ENCODE measurements around the gene FRK.

FRK gene, protein sequence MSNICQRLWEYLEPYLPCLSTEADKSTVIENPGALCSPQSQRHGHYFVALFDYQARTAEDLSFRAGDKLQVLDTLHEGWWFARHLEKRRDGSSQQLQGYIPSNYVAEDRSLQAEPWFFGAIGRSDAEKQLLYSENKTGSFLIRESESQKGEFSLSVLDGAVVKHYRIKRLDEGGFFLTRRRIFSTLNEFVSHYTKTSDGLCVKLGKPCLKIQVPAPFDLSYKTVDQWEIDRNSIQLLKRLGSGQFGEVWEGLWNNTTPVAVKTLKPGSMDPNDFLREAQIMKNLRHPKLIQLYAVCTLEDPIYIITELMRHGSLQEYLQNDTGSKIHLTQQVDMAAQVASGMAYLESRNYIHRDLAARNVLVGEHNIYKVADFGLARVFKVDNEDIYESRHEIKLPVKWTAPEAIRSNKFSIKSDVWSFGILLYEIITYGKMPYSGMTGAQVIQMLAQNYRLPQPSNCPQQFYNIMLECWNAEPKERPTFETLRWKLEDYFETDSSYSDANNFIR

DNA sequence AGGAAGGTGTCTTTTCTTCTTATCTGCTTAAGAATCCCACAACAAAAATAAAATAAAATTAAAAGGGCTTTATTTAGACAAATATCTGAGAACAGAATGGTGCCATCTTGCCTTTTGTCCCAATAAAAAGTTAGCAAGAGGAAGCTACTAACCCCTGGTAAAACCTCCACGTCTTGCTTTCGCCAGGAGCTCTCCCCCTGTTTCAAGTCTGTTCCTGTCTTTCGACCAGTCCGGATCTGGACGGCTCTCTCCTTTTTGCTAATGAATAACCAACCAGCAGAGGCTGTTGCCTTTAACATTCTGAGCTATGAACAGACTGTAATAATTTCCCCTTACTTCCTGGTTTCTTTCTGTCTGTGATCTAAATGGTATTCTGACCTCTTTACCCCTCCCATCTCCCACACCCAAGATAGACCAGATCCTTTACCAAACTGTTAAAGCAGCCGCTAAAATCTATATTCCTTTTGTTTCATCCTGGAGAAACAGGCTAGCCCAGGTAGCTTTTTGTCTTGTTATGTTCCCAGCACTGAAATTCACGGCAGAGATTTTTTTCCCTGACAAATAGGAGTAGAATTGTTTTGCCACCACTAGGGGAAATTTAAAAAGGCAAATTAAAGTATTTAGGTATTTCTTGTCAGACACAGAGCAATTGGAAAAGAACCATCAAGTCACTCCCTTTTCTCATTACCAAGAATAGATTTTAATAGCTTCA, at the start of gene FRK:
TSS of gene FRK (minus strand) at position 320 of the 712 bp plus-strand sequence. CDS start 580 bp downstream, outside the sequence.
- H3K36me3 ChIP-seq (ENCODE audit: control insufficient read depth, insufficient read depth, low read length), result no peaks in the 10 kb centered on the region
- TF ChIP-seq, protein P1, sequence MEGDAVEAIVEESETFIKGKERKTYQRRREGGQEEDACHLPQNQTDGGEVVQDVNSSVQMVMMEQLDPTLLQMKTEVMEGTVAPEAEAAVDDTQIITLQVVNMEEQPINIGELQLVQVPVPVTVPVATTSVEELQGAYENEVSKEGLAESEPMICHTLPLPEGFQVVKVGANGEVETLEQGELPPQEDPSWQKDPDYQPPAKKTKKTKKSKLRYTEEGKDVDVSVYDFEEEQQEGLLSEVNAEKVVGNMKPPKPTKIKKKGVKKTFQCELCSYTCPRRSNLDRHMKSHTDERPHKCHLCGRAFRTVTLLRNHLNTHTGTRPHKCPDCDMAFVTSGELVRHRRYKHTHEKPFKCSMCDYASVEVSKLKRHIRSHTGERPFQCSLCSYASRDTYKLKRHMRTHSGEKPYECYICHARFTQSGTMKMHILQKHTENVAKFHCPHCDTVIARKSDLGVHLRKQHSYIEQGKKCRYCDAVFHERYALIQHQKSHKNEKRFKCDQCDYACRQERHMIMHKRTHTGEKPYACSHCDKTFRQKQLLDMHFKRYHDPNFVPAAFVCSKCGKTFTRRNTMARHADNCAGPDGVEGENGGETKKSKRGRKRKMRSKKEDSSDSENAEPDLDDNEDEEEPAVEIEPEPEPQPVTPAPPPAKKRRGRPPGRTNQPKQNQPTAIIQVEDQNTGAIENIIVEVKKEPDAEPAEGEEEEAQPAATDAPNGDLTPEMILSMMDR (IDR thresholded peaks at IDR 0.05; ENCODE audit: insufficient read depth, low read length, poor library complexity, severe bottlenecking), result peak; percentile 26
- peak within 1 kb of the TSS; percentile 54 for H3K4me3 ChIP-seq (replicated peaks; ENCODE audit: low read depth, low read length)
- no peak for DNase-seq (ENCODE audit: extremely low read depth, insufficient read length)
- no peaks in the 10 kb centered on the region for H3K27me3 ChIP-seq (replicated peaks; ENCODE audit: control insufficient read depth, insufficient read depth, low read length)

DNA sequence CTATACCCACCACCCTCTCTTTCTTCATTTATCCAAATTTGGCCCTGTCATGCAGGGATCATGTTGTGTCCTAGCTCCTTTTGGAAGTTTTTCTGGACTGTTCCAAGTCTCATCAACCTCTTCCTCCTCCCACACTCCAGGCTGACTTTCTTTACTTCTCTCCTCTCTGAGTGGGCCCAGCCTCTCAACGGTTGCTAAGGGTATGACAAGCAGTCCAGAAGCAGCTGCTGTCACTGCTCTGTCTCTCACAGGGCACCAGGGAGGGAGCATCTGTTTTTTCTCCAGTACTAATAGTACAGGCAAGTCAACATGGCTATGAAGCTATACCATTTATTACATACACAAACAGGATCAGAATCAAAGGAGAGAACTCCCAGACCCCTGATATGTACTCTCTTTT, 48.1 kb upstream of the FRK start:
- Histone ChIP-seq H3K4me3 (replicated peaks; ENCODE audit: low read depth, low read length) (no peak overlapping the region), H3K27me3 (replicated peaks; ENCODE audit: control insufficient read depth, insufficient read depth, low read length) (no peaks in the 10 kb centered on the region), H3K36me3 (ENCODE audit: control insufficient read depth, insufficient read depth, low read length) (peaks cover 15% of the 10 kb centered on the region)
- TF ChIP-seq, protein P1 (IDR thresholded peaks at IDR 0.05; ENCODE audit: insufficient read depth, low read length, poor library complexity, severe bottlenecking), result no peak
- DNase-seq (ENCODE audit: extremely low read depth, insufficient read length), result no peak

DNA sequence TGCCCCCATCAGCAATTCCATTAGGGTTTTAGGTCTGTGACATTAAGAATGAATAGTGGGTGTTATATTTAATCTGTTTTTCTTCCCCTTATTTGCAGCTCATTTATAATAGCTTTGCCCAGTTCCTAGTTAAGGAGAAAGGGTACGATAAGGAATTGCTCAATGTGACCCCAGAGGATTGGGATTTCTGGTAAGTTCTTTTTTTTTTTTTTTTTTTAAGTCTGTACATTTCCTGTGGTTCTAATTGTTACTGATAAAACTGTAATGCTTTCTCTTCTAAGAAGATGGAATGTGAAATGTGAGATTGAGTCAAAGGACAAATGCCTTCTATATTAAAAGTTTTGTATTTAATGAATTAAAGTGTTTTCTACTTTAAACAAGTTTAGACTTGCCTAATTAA, 45.5 kb upstream of the FRK start:
- H3K4me3 ChIP-seq (replicated peaks; ENCODE audit: low read depth, low read length), result no peak overlapping the region
- no peaks in the 10 kb centered on the region for H3K27me3 ChIP-seq (replicated peaks; ENCODE audit: control insufficient read depth, insufficient read depth, low read length)
- TF ChIP-seq, protein P1 (IDR thresholded peaks at IDR 0.05; ENCODE audit: insufficient read depth, low read length, poor library complexity, severe bottlenecking), result no peak
- DNase-seq (ENCODE audit: extremely low read depth, insufficient read length), result no peak
- peaks cover 13% of the 10 kb centered on the region for H3K36me3 ChIP-seq (ENCODE audit: control insufficient read depth, insufficient read depth, low read length)

DNA sequence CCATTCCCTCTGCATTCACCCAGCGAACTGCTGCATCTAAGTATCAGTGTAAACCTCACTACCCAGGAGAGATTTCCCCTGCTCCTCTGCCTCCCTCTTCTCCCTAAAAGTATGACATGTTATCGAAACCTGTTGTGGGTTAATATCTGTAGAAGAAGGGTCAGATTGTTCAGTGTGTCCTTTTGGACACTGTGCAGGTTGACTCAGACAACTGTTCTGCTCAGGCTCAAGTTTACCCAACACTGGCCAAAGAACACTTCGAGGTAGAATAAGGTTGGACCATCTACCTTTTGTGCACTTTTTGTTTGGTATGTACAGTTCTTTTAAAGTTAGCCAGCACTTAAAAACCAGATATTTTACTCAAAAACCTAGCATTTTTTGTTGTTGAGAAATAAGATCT, 44.6 kb upstream of the FRK start:
- TF ChIP-seq, protein P1 (IDR thresholded peaks at IDR 0.05; ENCODE audit: insufficient read depth, low read length, poor library complexity, severe bottlenecking), result no peak
- no peak for DNase-seq (ENCODE audit: extremely low read depth, insufficient read length)
- no peaks in the 10 kb centered on the region for H3K27me3 ChIP-seq (replicated peaks; ENCODE audit: control insufficient read depth, insufficient read depth, low read length)
- no peak overlapping the region for H3K4me3 ChIP-seq (replicated peaks; ENCODE audit: low read depth, low read length)
- H3K36me3 ChIP-seq (ENCODE audit: control insufficient read depth, insufficient read depth, low read length), result peaks cover 6% of the 10 kb centered on the region

DNA sequence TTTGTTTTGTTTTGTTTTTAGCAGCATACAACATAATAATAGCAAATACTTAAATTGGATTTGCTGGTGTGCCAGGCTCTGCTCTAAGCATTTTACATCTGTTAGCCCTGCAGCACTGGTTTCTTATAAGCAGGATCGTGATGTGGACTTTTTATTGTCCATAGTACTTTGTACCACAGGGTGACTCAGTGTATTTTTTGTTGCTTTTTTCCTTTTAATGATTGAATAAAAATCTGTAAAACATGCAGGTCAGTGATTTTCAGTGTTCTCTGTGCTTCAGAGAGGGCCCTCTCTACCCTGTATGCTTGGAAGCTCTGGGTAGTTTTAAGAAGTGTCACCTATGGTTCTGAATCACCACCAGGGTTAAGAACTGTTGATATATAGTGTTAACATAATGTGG, 43.9 kb upstream of the FRK start:
- Histone ChIP-seq H3K27me3 (replicated peaks; ENCODE audit: control insufficient read depth, insufficient read depth, low read length) (no peaks in the 10 kb centered on the region), H3K4me3 (replicated peaks; ENCODE audit: low read depth, low read length) (no peak overlapping the region), H3K36me3 (ENCODE audit: control insufficient read depth, insufficient read depth, low read length) (peaks cover 3% of the 10 kb centered on the region)
- TF ChIP-seq, protein P1 (IDR thresholded peaks at IDR 0.05; ENCODE audit: insufficient read depth, low read length, poor library complexity, severe bottlenecking), result no peak
- DNase-seq (ENCODE audit: extremely low read depth, insufficient read length), result no peak

Data from GM06990 (cell line).